Hepatic stellate cell (primary cell): ENCODE data around the gene FGF11.
A peak's percentile ranks its signal among the peaks of the same experiment; 100 is the strongest.

ENCODE experiments used
- DNase-seq: peaks from one replicate; pipeline ENCODE4 v3.0.0; 2011; ENCODE audit warnings: low spot score

The FGF11 gene

GRCh38 chr17:7439462-7440112, at the start of gene FGF11:
FGF11 (plus strand) TSS chr17:7439512; CDS start chr17:7439621, 109 bp downstream.
- no peak for DNase-seq

GRCh38 chr17:7389924-7390910, 49.1 kb upstream of the FGF11 start:
- DNase-seq, result no peak

DNA sequence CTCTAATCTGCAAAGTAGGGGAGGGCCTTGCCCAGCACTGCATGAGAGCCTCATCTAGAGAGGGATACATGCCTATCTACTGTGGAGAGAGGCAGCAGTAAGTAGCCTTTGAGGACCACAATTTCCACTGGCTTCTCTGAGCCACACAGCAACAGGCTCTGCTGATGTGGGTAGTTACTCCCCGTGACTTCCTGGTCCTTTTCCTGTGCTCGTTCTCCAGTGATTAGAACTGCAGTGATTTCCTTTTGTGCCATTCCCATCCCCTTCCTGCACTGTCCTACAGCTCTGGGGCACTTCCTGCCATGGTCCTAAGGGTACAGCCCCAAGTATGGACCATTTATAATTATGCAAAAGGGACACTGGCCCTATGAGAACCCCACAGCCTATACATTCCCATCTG, 48.0 kb upstream of the FGF11 start:
- DNase-seq, result no peak

GRCh38 chr17:7392696-7393612, 46.4 kb upstream of the FGF11 start:
- DNase-seq, result no peak

GRCh38 chr17:7393613-7394451, 45.5 kb upstream of the FGF11 start:
- DNase-seq, result peak; percentile 60

GRCh38 chr17:7394452-7395191, 44.7 kb upstream of the FGF11 start, which contains the start of gene PLSCR3:
PLSCR3 (minus strand) TSS chr17:7394525; CDS start chr17:7394110, 415 bp downstream.
- peak; percentile 93 for DNase-seq

GRCh38 chr17:7396147-7396546, 43.2 kb upstream of the FGF11 start:
- DNase-seq, result no peak

- DNase-seq, result no peak
These were observed 40.7 kb upstream of the FGF11 start for GRCh38 chr17:7398612-7399011.

DNA sequence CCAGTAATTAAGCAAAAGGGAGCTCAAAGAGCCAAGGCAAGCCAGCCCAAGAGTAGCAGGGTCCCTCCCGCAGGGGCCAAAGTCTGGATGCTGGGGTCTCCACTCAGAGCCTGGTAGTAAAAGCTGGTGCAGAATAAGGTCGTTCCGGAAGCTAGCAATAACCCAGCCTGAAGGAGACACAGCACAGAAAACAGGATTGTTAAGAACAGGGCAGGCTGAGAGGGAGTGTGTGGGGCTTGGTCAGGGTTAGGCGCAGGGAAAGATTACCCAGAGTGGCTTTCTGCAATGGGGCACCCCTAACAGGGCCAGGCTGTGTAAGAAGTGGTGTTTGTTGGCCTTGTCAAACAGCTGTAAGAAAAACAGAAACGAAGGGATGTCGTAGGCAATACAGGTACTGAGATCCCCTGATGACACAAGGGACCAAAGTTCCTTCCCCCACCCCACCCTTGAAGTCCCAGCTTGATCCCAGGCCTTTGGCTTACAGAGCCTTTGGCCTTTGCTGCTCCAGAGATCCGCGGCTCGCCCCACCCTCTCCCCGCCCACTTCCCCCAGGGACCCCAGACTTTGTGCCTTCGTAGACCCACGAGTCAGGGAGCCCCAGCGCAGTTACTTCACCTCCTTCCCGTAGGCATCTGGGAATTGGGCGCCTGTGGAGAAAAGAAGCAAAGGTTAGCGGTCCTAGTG, 36.1 kb upstream of the FGF11 start:
- no peak for DNase-seq

- DNase-seq, result peak; percentile 90
These were observed 35.7 kb upstream of the FGF11 start for GRCh38 chr17:7403727-7403976.

DNA sequence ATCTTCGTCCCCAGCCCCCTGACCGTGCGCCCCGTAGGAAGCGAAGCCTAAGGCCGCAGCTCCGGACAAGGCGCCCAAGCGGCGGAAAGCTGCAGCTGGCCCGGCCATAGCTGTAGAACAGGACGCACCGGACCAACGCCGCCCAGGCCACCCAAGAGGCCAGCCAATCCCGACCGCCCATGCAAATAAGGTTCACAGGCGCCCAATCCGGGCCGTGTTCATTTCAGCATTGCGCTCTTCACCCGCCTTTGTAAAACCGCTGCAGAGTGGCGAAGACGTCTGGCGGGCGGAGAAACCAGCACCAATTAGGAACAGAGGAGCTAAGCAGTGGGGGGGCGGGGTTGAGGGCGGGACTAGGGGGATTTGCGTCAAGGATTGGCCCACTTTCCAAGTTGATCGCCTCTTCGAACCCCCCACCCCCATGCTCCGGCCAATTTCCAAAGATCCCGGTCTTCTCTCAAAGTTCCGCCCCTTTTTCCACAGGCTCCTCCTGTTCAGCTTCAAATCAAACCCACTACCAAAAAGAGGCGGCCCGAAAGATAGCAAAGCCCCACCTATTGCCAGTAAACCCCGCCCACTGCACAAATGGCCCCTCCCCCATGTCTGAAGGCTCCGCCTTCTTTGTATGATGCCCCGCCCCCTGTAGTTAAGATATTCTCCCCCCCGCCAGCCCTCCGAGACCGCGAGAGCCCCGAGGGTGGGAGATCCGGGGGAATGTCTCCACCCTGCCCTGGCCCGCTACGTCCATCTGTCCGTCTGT, 35.2 kb upstream of the FGF11 start, which contains the start of gene TMEM256:
Gene TMEM256, minus strand, starts transcription at position 121 of the 760 bp plus-strand sequence. Its CDS starts 13 bp downstream, at position 108.
- DNase-seq, result peak; percentile 99

DNA sequence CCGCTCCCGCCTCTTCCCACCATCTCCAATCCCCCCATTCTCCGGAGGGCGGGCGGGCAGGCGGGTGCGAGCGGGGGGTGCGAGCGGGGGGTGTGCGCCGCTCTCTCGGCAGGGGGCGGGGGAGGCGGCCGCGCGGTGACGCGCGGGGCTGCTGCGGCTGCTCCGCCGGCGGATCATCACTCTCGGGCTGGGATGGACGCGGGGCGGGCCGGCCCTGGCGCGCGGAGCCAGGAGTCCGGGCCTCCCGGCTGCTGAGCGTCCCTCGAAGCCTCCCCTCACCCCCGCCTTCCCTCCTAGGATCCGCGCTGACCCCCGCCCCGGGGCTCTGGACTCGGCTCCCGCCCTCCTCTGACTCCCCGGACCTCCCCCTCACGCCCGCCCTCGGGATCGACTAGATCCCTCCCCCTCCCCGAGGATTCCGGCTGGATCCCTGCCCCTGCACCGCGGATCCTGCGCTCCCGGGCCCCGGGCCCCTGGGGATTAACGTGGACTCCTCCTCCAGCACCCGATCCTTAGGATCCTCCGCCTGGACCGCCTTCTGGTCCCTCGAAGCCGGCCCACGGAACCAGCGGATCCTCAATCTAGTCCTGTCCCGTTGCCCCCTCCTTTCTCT, 34.5 kb upstream of the FGF11 start:
- peak; percentile 64 for DNase-seq

DNA sequence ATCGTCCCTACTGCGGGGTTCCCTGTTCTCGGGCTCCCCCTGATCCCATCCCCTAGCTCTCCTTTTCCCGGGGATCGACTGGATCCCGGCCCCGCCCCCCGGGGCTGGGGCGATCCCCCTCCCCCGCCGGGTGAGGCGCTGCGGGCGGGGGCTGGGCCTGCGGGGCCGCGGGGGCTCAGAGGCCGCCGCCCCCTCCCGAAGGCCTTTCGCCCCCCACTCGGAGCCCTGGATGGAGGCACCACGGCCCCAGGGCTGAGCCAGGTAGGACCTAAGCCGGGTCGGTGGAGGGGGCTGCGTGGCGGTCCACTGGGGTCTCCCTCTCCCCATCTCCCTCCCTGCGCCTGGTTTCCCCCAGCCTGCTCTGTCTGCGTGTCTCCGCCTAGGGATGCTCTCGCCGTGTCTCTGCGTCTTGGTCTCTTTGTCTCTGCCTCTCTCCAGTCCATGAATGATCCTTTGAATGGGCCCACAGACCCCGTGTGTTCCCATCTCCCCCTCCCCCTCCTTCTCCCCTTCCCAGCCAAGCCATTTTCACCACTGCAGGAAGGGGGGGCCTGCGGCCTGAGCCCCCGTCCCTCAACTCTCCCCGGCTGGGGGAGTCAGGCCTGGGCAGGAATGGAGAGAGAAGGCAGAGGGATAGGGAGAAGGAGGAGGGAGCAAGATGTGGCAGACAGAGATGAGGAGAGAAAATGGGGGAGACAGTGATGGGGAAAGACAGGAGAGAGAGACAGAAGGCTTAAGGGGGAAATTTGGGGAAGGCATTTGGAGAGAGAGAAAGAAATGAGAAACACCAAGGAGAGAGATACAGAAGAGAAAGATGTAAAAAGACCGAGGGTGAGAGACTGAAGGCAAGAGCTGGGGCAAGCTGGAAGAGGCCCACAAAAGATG, 33.7 kb upstream of the FGF11 start:
- peak; percentile 44 for DNase-seq

DNA sequence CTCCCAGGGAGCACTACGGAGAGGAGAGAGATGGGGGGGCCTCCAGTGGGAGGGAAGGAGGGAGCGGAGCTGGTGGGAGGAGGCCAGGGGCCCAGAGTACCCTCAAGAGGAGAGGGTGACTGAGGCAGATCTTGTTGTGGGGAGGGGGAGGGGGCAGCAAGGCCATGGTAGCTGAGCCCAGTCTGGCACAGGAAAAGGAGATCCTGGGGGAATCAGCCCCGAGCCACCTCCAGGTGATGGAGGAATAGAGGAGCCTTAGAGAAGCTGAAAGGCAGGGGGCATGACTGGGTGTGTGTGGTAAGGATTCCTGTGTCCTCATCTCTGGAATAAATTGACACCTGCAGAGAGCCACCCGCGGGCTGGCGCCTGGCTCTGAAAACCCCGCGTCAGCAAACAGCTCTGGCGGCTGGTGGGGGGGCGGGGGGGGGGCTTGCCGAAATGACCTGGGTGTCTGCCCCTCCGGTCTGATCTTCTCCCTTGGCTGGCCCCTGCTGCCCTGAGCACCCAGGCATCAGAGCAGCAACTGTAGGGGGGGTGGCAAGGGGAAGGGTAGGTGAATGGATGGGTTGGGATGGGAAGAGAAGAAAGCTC, 33.0 kb upstream of the FGF11 start:
- DNase-seq, result no peak

DNA sequence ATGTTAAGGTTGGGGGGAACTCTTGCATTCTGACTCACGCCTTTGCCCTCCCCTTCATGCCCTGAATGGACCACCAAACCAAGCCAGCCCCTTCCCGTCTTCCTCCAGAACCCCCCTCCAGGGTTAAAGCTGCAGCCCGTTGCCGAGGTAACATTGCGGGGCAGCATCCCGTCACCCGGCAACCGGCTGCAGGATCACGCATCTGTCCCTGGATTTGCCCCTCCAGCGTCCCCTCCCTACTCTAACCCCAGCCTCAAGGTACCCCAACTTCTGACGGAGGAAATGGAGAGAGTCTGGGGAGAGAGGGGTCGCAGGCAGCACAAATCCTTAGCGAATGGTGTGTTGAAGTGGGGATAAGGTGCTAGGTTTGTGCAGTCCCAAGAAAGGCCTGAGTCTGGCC, 32.2 kb upstream of the FGF11 start:
- DNase-seq, result no peak

DNA sequence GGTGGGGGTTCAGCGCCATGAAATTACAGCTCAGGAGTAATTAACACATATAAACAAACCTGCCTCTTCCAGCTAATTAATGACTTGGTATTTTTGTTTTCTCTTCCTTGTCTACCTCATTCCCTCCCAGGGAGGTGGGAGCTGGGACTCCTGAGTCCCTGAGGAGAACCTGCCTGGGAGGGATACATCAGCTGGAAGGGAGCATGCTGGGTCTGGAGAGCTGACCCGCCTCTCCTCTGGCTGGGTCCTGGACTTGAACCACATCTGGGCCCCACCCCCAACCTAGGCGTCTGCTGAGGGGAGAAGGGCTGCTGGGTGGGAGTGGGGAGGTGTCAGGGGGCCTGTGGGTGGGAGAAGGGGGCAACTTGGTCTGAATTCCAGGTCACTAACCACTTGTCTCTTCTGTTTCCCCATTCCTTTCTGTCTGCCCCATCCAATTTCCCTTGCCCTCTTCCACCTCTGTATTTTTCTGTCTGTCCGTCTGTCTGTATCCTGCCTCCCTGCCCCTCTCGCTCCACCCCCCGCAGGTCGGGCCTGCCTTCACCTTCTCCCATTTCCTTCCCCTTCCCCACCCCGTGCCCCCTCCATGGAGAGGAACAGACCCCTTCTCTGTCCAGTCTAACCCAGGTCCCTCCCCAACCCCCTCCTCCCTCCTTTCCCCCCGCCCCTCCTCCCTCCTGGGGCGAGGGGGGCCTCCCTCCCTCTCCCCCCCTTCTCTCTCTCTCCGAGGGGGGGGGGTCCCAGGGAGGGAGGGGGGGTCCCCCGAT, 31.6 kb upstream of the FGF11 start, which contains the start of gene NLGN2:
Gene NLGN2, plus strand, starts transcription at position 361 of the 767 bp plus-strand sequence. CDS start 411 bp downstream, outside the sequence.
- no peak for DNase-seq
